ENCODE measurements around the gene AATK.

AATK gene

GRCh38 chr17:81182596-81182995 is 16.6 kb upstream of the AATK start:
- Histone ChIP-seq H3K9me2 (replicated peaks; ENCODE audit: control insufficient read depth, low read length) (no peaks in the 10 kb centered on the region), H3K4me3 (ENCODE audit: low read length) (no peak overlapping the region), H3K36me3 (ENCODE audit: control insufficient read depth, low read length) (no peaks in the 10 kb centered on the region), H3K4me2 (ENCODE audit: low read length) (no peak overlapping the region), H4K20me1 (ENCODE audit: control insufficient read depth, insufficient read depth, low read depth, low read length) (no peaks in the 10 kb centered on the region), H3K79me2 (ENCODE audit: control insufficient read depth, low read length) (no peaks in the 10 kb centered on the region), H3K27ac (ENCODE audit: low read depth, low read length) (no peak overlapping the region), H3F3A (ENCODE audit: control insufficient read depth, insufficient read depth) (no peaks in the 10 kb centered on the region), H3K9me3 (ENCODE audit: control insufficient read depth, insufficient read depth, low read length) (no peaks in the 10 kb centered on the region), H3K27me3 (ENCODE audit: control insufficient read depth, low read length) (no peaks in the 10 kb centered on the region), H3K4me1 (ENCODE audit: control insufficient read depth, low read length) (no peaks in the 10 kb centered on the region)
- TF ChIP-seq EZH2phosphoT487 (IDR thresholded peaks at IDR 0.05; ENCODE audit: borderline replicate concordance, low read length) (no peak), CTCF (IDR thresholded peaks at IDR 0.05; ENCODE audit: low read depth, low read length, poor library complexity, severe bottlenecking) (no peak)

- Histone ChIP-seq H3K27me3 (ENCODE audit: control insufficient read depth, low read length) (no peaks in the 10 kb centered on the region), H4K20me1 (ENCODE audit: control insufficient read depth, insufficient read depth, low read depth, low read length) (no peaks in the 10 kb centered on the region), H3K9me2 (replicated peaks; ENCODE audit: control insufficient read depth, low read length) (no peaks in the 10 kb centered on the region), H3K79me2 (ENCODE audit: control insufficient read depth, low read length) (no peaks in the 10 kb centered on the region), H3K9me3 (ENCODE audit: control insufficient read depth, insufficient read depth, low read length) (no peaks in the 10 kb centered on the region), H3F3A (ENCODE audit: control insufficient read depth, insufficient read depth) (no peaks in the 10 kb centered on the region), H3K4me1 (ENCODE audit: control insufficient read depth, low read length) (no peaks in the 10 kb centered on the region), H3K36me3 (ENCODE audit: control insufficient read depth, low read length) (no peaks in the 10 kb centered on the region), H3K4me3 (ENCODE audit: low read length) (no peak overlapping the region), H3K27ac (ENCODE audit: low read depth, low read length) (no peak overlapping the region), H3K4me2 (ENCODE audit: low read length) (no peak overlapping the region)
- TF ChIP-seq EZH2phosphoT487 (IDR thresholded peaks at IDR 0.05; ENCODE audit: borderline replicate concordance, low read length) (no peak), CTCF (IDR thresholded peaks at IDR 0.05; ENCODE audit: low read depth, low read length, poor library complexity, severe bottlenecking) (no peak)
These were observed 15.8 kb upstream of the AATK start for GRCh38 chr17:81181811-81182185.

GRCh38 chr17:81180836-81181810 is 15.1 kb upstream of the AATK start:
- no peaks in the 10 kb centered on the region for H3K79me2 ChIP-seq (ENCODE audit: control insufficient read depth, low read length)
- no peaks in the 10 kb centered on the region for H3F3A ChIP-seq (ENCODE audit: control insufficient read depth, insufficient read depth)
- H3K36me3 ChIP-seq (ENCODE audit: control insufficient read depth, low read length), result no peaks in the 10 kb centered on the region
- H3K27ac ChIP-seq (ENCODE audit: low read depth, low read length), result no peak overlapping the region
- H3K4me2 ChIP-seq (ENCODE audit: low read length), result no peak overlapping the region
- no peaks in the 10 kb centered on the region for H4K20me1 ChIP-seq (ENCODE audit: control insufficient read depth, insufficient read depth, low read depth, low read length)
- no peak overlapping the region for H3K4me3 ChIP-seq (ENCODE audit: low read length)
- no peaks in the 10 kb centered on the region for H3K9me2 ChIP-seq (replicated peaks; ENCODE audit: control insufficient read depth, low read length)
- H3K27me3 ChIP-seq (ENCODE audit: control insufficient read depth, low read length), result no peaks in the 10 kb centered on the region
- no peaks in the 10 kb centered on the region for H3K9me3 ChIP-seq (ENCODE audit: control insufficient read depth, insufficient read depth, low read length)
- TF ChIP-seq CTCF (IDR thresholded peaks at IDR 0.05; ENCODE audit: low read depth, low read length, poor library complexity, severe bottlenecking), result no peak
- no peak for TF ChIP-seq EZH2phosphoT487 (IDR thresholded peaks at IDR 0.05; ENCODE audit: borderline replicate concordance, low read length)
- no peaks in the 10 kb centered on the region for H3K4me1 ChIP-seq (ENCODE audit: control insufficient read depth, low read length)
